Loucy (cell line): ENCODE data around the gene ATP7B.

ENCODE experiments used
- EZH2phosphoT487 ChIP-seq: fragments of 200-600 bp; IDR thresholded peaks from 2 replicates; pipeline ENCODE4 v1.6.1; 2018; ENCODE audit warnings: antibody characterized with exemption, mild to moderate bottlenecking, moderate library complexity, borderline replicate concordance
- TF ChIP-seq, protein P1 (sequence below): fragments of 200-600 bp; sonication (generic); conservative IDR thresholded peaks from 2 replicates; pipeline ENCODE4 v1.5.1; 2014; ENCODE audit warnings: mild to moderate bottlenecking, antibody characterized with exemption, low read length

DNA sequence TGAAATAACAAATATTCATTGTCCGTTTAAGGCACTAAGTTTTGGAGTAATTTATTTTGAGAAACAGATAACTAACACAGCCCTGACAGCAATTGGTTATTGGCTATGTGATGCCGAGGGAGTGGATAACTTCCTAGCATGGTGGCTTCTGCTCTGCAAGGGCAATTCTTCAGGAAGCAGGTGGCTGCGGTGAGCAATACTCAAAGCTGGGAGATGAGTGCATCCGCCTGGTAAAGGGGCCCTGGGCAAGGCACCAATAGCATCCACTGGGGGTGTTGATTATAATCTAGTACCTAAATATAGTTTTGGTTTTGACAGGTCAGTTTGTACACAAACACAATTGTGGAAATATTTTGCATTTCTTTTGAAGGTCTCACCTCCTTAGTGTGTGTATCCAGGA, 108.5 kb downstream of the ATP7B start:
- TF ChIP-seq, protein P1, sequence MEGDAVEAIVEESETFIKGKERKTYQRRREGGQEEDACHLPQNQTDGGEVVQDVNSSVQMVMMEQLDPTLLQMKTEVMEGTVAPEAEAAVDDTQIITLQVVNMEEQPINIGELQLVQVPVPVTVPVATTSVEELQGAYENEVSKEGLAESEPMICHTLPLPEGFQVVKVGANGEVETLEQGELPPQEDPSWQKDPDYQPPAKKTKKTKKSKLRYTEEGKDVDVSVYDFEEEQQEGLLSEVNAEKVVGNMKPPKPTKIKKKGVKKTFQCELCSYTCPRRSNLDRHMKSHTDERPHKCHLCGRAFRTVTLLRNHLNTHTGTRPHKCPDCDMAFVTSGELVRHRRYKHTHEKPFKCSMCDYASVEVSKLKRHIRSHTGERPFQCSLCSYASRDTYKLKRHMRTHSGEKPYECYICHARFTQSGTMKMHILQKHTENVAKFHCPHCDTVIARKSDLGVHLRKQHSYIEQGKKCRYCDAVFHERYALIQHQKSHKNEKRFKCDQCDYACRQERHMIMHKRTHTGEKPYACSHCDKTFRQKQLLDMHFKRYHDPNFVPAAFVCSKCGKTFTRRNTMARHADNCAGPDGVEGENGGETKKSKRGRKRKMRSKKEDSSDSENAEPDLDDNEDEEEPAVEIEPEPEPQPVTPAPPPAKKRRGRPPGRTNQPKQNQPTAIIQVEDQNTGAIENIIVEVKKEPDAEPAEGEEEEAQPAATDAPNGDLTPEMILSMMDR = no peak
- TF ChIP-seq EZH2phosphoT487 = no peak
